Fibroblast of lung (primary cell): ENCODE data around the gene GPRC5C. TPM values are rescaled to one million over a fixed set of nuclear protein-coding genes. Genes with fewer than 3 reads are reported as not detected.

Experiments used
- DNase-seq, 2 donors: peaks; one replicate each; pipeline versions ENCODE4 v3.0.0 to v3.0.0-alpha.2; 2010; ENCODE audit warnings: low read depth in 2 of 2
- H2AFZ ChIP-seq: 2 replicates; pipeline ENCODE4 v1.5.1; 2012; ENCODE audit warnings: low read length, control low read depth, inconsistent platforms
- H3K27ac ChIP-seq: 2 replicates; pipeline ENCODE4 v1.5.1; 2011; ENCODE audit warnings: low read length, control low read depth; ENCODE audit not compliant: insufficient read depth
- H3K27me3 ChIP-seq: 2 replicates; pipeline ENCODE4 v1.5.1; 2011; ENCODE audit warnings: mild to moderate bottlenecking, low read length; ENCODE audit not compliant: control insufficient read depth, insufficient read depth
- H3K36me3 ChIP-seq: 2 replicates; pipeline ENCODE4 v1.5.1; 2011; ENCODE audit warnings: low read length; ENCODE audit not compliant: control insufficient read depth, insufficient read depth
- H3K4me1 ChIP-seq: 2 replicates; pipeline ENCODE4 v1.5.1; 2011; ENCODE audit warnings: low read length; ENCODE audit not compliant: control insufficient read depth, insufficient read depth; ENCODE audit errors: extremely low read depth
- H3K4me2 ChIP-seq: 2 replicates; pipeline ENCODE4 v1.5.1; 2011; ENCODE audit warnings: low read length, control low read depth; ENCODE audit not compliant: insufficient read depth; ENCODE audit errors: extremely low read depth
- H3K4me3 ChIP-seq, 4 experiments: fragments of 200-600 bp in 1 of 4; sonication (generic) in 1 of 4; replicated peaks in 1 of 4; 2 replicates each; pipeline ENCODE4 v1.5.1; 2011 to 2016; ENCODE audit warnings: low read length in 4 of 4, low read depth in 3 of 4, mild to moderate bottlenecking in 3 of 4, control low read depth in 2 of 4, inconsistent platforms in 1 of 4, mixed read lengths in 1 of 4; ENCODE audit not compliant: insufficient read depth in 1 of 4; ENCODE audit errors: control extremely low read depth in 1 of 4
- H3K79me2 ChIP-seq: 2 replicates; pipeline ENCODE4 v1.5.1; 2012; ENCODE audit warnings: mild to moderate bottlenecking, low read length, inconsistent platforms; ENCODE audit not compliant: control insufficient read depth, insufficient read depth
- H3K9ac ChIP-seq: 2 replicates; pipeline ENCODE4 v1.5.1; 2011; ENCODE audit warnings: mild to moderate bottlenecking, low read length, control low read depth; ENCODE audit not compliant: insufficient read depth
- H3K9me3 ChIP-seq: 2 replicates; pipeline ENCODE4 v1.5.1; 2012; ENCODE audit warnings: low read depth, low read length; ENCODE audit not compliant: control insufficient read depth, insufficient read depth
- H4K20me1 ChIP-seq: 2 replicates; pipeline ENCODE4 v1.5.1; 2011; ENCODE audit warnings: low read length; ENCODE audit not compliant: control insufficient read depth, insufficient read depth; ENCODE audit errors: extremely low read depth
- CTCF ChIP-seq, 2 donors: IDR thresholded peaks in 1 of 2; conservative IDR thresholded peaks in 1 of 2; 1 replicate in 1 of 2; 2 replicates in 1 of 2; pipeline ENCODE4 v1.5.1; 2011 to 2012; ENCODE audit warnings: low read length in 2 of 2, control low read depth in 1 of 2, inconsistent platforms in 1 of 2, low read depth in 1 of 2, mild to moderate bottlenecking in 1 of 2
- EZH2 ChIP-seq: IDR thresholded peaks from 2 replicates; pipeline ENCODE4 v1.5.1; 2012; ENCODE audit warnings: low read length, control low read depth, mild to moderate bottlenecking; ENCODE audit errors: missing control alignments
- polyA plus RNA-seq, 2 donors: library from polyadenylated mRNA; depleted of rRNA in 1 of 2; stranded (reverse) in 1 of 2; unstranded in 1 of 2; fragments of >200 nt; gene quantifications; 2 replicates each; pipeline ENCODE4 v1.2.1, GENCODE V29; 2011 to 2012; ENCODE audit warnings: missing spikeins in 1 of 2
- total RNA-seq: library from RNA; depleted of rRNA; stranded (reverse); fragments of >200 nt; gene quantifications from 2 replicates; pipeline ENCODE4 v1.2.1, GENCODE V29; 2014

The GPRC5C gene
- total and polyA plus RNA-seq, 2 donors (not counting 1 experiment from before 2014, with no cell fraction given): 0.11 to 1.5 TPM

DNA sequence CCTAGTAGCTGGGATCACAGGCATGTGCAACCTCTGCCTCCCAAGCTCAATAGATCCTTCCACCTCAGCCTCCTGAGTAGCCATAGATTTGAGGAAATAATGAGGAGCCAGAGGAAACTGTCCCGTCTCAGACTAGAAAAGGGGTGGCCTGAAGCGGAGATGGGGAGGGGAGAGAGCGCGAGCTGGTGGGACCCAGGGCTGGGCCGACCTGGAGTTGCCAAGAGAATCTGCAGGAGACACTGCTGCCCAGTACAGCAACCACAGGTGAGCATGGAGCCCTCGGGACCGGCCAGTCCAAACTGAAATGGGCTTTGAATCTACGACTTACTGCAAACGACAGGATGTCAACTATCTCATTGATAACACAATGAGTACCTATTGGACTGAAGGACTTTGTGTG lies 58.8 kb downstream of the GPRC5C start:
- no peak for TF ChIP-seq CTCF (conservative IDR thresholded peaks at IDR 0.05 in 1 of 2, IDR thresholded peaks at IDR 0.05 in 1 of 2; ENCODE audit: low read depth in 1 of 2, low read length in 2 of 2)
- H3K9ac ChIP-seq: no peak overlapping the region
- no peak overlapping the region for H2AFZ ChIP-seq

GRCh38 chr17:74491626-74492025 lies 59.7 kb downstream of the GPRC5C start:
- Histone ChIP-seq H3K79me2 (no peaks in the 10 kb centered on the region), H3K27ac (no peak overlapping the region), H3K27me3 (no peaks in the 10 kb centered on the region), H3K4me3 (no peak overlapping the region), H3K4me1 (no peaks in the 10 kb centered on the region), H3K36me3 (no peaks in the 10 kb centered on the region), H3K9ac (no peak overlapping the region), H4K20me1 (no peaks in the 10 kb centered on the region), H2AFZ (no peak overlapping the region), H3K4me2 (no peak overlapping the region), H3K9me3 (no peaks in the 10 kb centered on the region)
- no peak for DNase-seq
- TF ChIP-seq EZH2: no peak
- TF ChIP-seq CTCF (conservative IDR thresholded peaks at IDR 0.05 in 1 of 2, IDR thresholded peaks at IDR 0.05 in 1 of 2; ENCODE audit: low read depth in 1 of 2, low read length in 2 of 2): no peak

More for the DNA sequence above, 58.8 kb downstream of the GPRC5C start:
- no peak for DNase-seq
- Histone ChIP-seq H3K27me3 (no peaks in the 10 kb centered on the region), H3K4me1 (no peaks in the 10 kb centered on the region), H3K36me3 (no peaks in the 10 kb centered on the region), H4K20me1 (no peaks in the 10 kb centered on the region), H3K9me3 (no peaks in the 10 kb centered on the region), H3K4me2 (no peak overlapping the region), H3K4me3 (no peak overlapping the region), H3K27ac (no peak overlapping the region), H3K79me2 (no peaks in the 10 kb centered on the region)

DNA sequence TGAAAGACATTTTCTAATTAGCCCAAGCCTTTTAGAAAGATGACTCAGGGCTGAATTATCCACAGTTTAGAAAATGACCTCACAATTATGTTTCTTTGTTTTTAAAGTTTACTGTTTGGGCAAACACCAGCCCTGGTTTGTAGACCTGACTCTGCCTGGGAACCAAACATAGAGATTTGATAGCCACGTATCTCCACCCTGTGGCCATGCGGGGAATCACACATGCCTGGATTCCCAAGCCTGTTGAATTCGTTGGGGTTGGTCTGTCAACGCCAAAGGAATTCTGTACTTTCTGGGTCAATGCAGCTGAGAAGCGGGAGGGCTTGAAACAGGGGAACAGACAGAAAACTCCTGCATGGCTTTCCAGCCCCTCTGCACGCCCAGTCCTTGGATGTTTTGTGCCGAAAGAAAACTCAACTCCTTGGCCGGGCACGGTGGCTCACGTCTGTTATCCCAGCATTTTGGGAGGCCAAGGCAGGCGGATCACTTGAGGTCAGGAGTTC lies 61.5 kb downstream of the GPRC5C start:
- Histone ChIP-seq H2AFZ (no peak overlapping the region), H3K79me2 (no peaks in the 10 kb centered on the region)

More for the DNA sequence above, 61.5 kb downstream of the GPRC5C start:
- H3K36me3 ChIP-seq: no peaks in the 10 kb centered on the region
- no peak overlapping the region for H3K4me2 ChIP-seq
- H3K27ac ChIP-seq: no peak overlapping the region
- H3K4me1 ChIP-seq: no peaks in the 10 kb centered on the region
- H4K20me1 ChIP-seq: no peaks in the 10 kb centered on the region
- TF ChIP-seq CTCF (conservative IDR thresholded peaks at IDR 0.05 in 1 of 2, IDR thresholded peaks at IDR 0.05 in 1 of 2; ENCODE audit: low read depth in 1 of 2, low read length in 2 of 2): peak; percentile 81 to 97
- no peak for TF ChIP-seq EZH2
- H3K27me3 ChIP-seq: no peaks in the 10 kb centered on the region
- no peak overlapping the region for H3K4me3 ChIP-seq
- H3K9ac ChIP-seq: no peak overlapping the region
- H3K9me3 ChIP-seq: no peaks in the 10 kb centered on the region
- DNase-seq: peak; percentile 40 to 57

Other genes with a start within 250 kb of the GPRC5C start
- gene RPL38, start 228.4 kb upstream of the GPRC5C start, total RNA-seq: 3,018 and 3,857 TPM in 2 replicates
- gene RPL38, start 228.4 kb upstream of the GPRC5C start, polyA plus RNA-seq: 1,185 and 1,255 TPM in 2 replicates
- gene TTYH2, start 218.5 kb upstream of the GPRC5C start, total RNA-seq: 0.77 and 0.99 TPM in 2 replicates
- gene TTYH2, start 218.5 kb upstream of the GPRC5C start, polyA plus RNA-seq: 0.75 and 1.2 TPM in 2 replicates
- gene DNAI2, start 157.9 kb upstream of the GPRC5C start, total RNA-seq: not detected in 2 replicates
- not detected in 2 replicates for gene DNAI2, start 157.9 kb upstream of the GPRC5C start, polyA plus RNA-seq
- under 0.01 TPM in 1 of 2 replicates, not detected in the other for gene KIF19, start 105.9 kb upstream of the GPRC5C start, total RNA-seq
- gene KIF19, start 105.9 kb upstream of the GPRC5C start, polyA plus RNA-seq: not detected in 2 replicates
- gene BTBD17, start 70.2 kb upstream of the GPRC5C start, total RNA-seq: under 0.01 TPM in 1 of 2 replicates, not detected in the other
- gene BTBD17, start 70.2 kb upstream of the GPRC5C start, polyA plus RNA-seq: not detected in 2 replicates
- not detected in 2 replicates for gene GPR142, start 64.6 kb upstream of the GPRC5C start, total RNA-seq
- not detected in 2 replicates for gene GPR142, start 64.6 kb upstream of the GPRC5C start, polyA plus RNA-seq
- not detected in 2 replicates for gene CD300A, start 34.5 kb downstream of the GPRC5C start, total RNA-seq
- gene CD300A, start 34.5 kb downstream of the GPRC5C start, polyA plus RNA-seq: not detected in 2 replicates
- gene CD300LB, start 99.4 kb downstream of the GPRC5C start, total RNA-seq: not detected in 2 replicates
- not detected in 2 replicates for gene CD300LB, start 99.4 kb downstream of the GPRC5C start, polyA plus RNA-seq
- not detected in 2 replicates for gene CD300C, start 114.0 kb downstream of the GPRC5C start, total RNA-seq
- gene CD300C, start 114.0 kb downstream of the GPRC5C start, polyA plus RNA-seq: not detected in 2 replicates
- not detected in 2 replicates for gene CD300H, start 135.4 kb downstream of the GPRC5C start, total RNA-seq
- not detected in 2 replicates for gene CD300H, start 135.4 kb downstream of the GPRC5C start, polyA plus RNA-seq
- not detected in 2 replicates for gene CD300LD, start 160.2 kb downstream of the GPRC5C start, total RNA-seq
- gene CD300LD, start 160.2 kb downstream of the GPRC5C start, polyA plus RNA-seq: not detected in 2 replicates
- not detected in 2 replicates for gene CD300E, start 191.7 kb downstream of the GPRC5C start, total RNA-seq
- gene CD300E, start 191.7 kb downstream of the GPRC5C start, polyA plus RNA-seq: not detected in 2 replicates